Activated CD8-positive, alpha-beta memory T cell treated with anti-CD3 and anti-CD28 coated beads for 24 hours (primary cell): Measurements from ENCODE around the gene SH3PXD2A.

ENCODE experiments used
- DNase-seq: peaks from one replicate; pipeline ENCODE4 v3.0.0-alpha.2; 2020

Gene SH3PXD2A

GRCh38 chr10:103718247-103718620 lies 137.1 kb downstream of the SH3PXD2A start:
- no peak for DNase-seq

- no peak for DNase-seq
These were observed 137.8 kb downstream of the SH3PXD2A start for GRCh38 chr10:103717341-103718246.

GRCh38 chr10:103716206-103717160 lies 138.9 kb downstream of the SH3PXD2A start:
- DNase-seq, result no peak

- no peak for DNase-seq
These were observed 139.9 kb downstream of the SH3PXD2A start for GRCh38 chr10:103715430-103715829.

GRCh38 chr10:103714232-103714891 lies 141.0 kb downstream of the SH3PXD2A start:
- no peak for DNase-seq

GRCh38 chr10:103713676-103714075 lies 141.7 kb downstream of the SH3PXD2A start:
- no peak for DNase-seq

GRCh38 chr10:103712898-103713498 lies 142.4 kb downstream of the SH3PXD2A start:
- DNase-seq, result peak; percentile 94

- DNase-seq, result no peak
These were observed 143.2 kb downstream of the SH3PXD2A start for GRCh38 chr10:103712146-103712545.

GRCh38 chr10:103711351-103711994 lies 143.9 kb downstream of the SH3PXD2A start:
- DNase-seq, result no peak

GRCh38 chr10:103710490-103710889 lies 144.9 kb downstream of the SH3PXD2A start:
- no peak for DNase-seq

GRCh38 chr10:103709341-103709920 lies 145.9 kb downstream of the SH3PXD2A start:
- DNase-seq, result no peak

GRCh38 chr10:103708627-103709288 lies 146.6 kb downstream of the SH3PXD2A start:
- no peak for DNase-seq

GRCh38 chr10:103707956-103708626 lies 147.3 kb downstream of the SH3PXD2A start:
- DNase-seq, result no peak

GRCh38 chr10:103706762-103707161 lies 148.6 kb downstream of the SH3PXD2A start:
- DNase-seq, result no peak

GRCh38 chr10:103706047-103706446 lies 149.3 kb downstream of the SH3PXD2A start:
- DNase-seq, result no peak

- DNase-seq, result no peak
These were observed 151.1 kb downstream of the SH3PXD2A start for GRCh38 chr10:103703941-103704919.

- no peak for DNase-seq
These were observed 153.8 kb downstream of the SH3PXD2A start for GRCh38 chr10:103701380-103702222.

- DNase-seq, result no peak
These were observed 155.0 kb downstream of the SH3PXD2A start for GRCh38 chr10:103700436-103700715.
